GM15510 (cell line): Measurements from ENCODE around the gene THSD7A.

ENCODE experiments used
- POLR2A ChIP-seq: IDR thresholded peaks from 3 replicates; pipeline ENCODE4 v1.6.1; 2011; ENCODE audit warnings: borderline replicate concordance; ENCODE audit not compliant: insufficient read length; ENCODE audit errors: extremely low read depth

The THSD7A gene

DNA sequence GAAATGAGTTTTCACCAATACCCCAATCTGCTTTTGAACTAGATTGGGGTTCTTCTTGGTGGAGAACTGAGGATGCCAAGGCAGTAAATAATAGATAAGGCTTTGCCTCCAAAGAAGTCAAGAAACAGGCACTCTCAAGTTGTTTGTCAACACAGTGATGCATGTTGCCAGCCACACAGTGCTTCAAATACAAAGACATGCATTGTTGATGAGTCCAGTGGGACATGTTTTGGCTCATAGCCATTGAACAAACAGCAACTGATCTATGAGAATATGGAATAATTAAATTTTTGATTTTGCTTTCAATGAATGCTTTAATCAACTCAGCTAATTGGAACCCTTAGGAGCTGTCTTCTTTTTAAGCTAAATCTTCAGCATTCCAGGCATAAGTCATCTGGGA, 346.4 kb downstream of the THSD7A start:
- TF ChIP-seq POLR2A: no peak

DNA sequence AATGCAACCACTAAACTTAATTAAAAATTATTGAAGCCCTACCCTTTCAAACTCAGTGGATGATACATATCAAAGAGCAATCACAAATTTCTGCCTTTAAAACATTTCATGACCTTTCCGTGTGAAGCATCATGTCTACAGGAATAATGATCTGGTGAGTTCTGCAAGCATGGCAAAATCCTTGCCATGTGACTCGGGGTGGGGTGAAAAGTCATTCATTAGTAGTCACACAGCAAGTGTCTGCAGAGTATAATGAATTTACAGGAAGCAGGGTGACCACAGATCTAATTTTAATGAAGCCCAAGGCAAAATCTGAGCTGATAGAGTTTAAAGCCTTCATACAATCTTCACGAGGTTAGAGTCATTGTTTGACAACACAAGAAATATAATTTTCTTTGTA, 351.9 kb downstream of the THSD7A start:
- TF ChIP-seq POLR2A: no peak

DNA sequence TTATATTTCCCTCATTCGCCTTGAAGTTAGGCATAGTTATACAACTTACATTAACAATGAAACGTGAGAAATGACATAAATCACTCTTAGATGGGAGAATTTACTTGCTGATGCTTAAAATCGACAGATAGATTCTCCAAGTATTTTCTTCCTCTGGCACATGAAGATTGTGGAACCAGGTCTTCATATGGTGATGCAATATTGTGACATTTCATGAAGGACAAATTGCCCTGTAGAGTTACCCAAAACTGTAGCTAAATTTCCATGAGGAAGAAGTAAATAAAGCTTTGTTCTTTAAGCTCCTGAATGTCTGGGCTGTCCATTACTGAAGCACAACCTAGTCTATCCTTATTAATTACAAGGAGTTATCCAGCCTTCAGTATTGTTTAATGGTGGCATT, 353.1 kb downstream of the THSD7A start:
- TF ChIP-seq POLR2A: no peak

DNA sequence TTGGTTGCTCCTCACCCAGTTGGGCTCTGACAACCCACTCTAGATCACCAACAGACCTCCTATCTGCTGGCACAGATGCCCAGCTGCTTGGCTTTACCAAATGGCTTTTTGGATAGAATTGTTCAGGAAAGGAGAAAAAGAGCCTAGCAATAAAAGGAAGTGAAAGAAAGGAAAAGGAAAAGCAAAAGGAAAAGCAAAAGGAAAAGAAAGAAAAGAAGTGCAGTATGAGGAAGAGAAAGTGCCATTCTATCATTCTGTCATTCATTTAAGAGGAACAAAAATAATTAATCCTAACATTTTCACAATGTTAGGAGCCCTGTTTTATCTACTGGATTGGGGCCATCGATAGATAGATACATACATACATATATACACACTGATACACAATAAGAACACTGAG, 353.6 kb downstream of the THSD7A start:
- no peak for TF ChIP-seq POLR2A

DNA sequence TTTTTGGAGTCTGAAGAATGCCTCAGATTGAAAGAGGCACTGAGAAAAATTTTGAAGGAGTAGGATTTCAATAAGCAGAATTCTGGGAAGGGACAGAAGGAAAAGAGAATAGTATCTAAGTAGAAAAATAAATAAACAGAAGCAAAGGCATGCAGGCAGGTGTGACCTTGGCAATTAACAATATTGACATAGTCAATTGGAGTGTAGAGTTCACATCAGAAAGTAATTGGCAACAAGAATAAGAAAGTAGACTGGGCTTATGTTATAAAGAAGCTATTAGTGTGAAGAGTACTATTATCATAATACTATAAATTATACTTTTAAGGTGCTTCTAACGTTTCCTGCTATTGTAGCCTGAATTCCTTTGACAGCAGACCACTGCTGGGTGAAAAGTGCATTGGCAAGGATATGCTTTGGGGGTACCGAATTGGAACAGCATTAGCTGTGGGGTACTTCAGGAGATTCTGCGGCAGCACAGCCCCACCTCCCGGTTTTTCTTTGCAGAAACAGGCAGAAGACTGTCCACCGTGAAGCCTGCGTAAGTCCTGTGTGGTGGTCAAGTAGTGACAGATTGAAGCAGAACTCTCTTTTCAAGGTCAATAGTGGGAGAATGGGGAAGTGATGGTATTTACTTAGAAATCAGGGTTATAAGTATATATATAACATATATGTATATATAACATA, 357.0 kb downstream of the THSD7A start:
- TF ChIP-seq POLR2A: no peak

DNA sequence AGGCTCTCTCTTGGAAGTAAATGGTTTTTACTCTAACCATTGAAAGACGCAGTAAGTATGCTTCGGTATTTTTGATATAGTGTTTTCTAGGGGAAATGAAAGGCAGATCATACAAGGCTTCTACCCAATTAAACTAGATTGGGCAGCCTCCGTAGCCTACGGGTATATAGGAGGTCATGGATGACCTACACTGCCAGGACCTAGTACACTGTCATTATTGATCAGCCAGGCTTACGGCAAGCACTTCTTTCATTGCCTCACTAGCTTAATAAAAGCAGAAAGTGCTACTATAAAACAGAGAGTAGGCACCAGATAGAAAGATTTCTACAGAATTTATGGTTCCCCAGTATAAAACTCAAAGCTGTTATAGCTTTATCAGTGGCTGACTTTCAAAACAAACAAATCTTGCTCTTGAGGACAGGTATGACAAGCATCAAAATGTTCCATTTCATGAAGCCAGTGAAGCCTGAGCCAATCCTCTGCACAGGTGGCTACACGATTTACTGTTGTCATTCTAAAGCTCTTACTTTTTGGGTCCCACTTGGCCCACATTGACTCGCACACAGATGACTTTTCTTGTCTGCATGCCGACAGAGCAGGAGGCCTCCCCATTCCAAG, 358.1 kb downstream of the THSD7A start:
- TF ChIP-seq POLR2A: no peak

DNA sequence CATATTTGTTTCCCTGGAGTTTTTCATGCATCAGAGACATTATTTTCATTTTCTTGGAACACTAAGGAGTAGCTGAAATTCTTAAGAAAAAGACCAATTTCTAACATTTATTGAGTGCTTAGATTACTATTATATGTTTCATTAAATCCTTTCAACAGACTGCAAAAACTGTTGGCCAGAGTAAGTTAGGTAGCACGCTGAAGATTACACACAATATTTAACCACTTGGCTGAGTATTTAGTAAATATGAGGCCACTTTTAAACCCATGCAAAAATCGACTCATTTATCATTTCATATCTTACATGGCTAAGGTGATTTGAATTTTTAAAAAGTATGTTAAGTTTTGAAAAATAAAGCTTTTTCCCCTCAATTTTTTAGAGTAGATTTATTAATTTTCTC, 358.8 kb downstream of the THSD7A start:
- no peak for TF ChIP-seq POLR2A

DNA sequence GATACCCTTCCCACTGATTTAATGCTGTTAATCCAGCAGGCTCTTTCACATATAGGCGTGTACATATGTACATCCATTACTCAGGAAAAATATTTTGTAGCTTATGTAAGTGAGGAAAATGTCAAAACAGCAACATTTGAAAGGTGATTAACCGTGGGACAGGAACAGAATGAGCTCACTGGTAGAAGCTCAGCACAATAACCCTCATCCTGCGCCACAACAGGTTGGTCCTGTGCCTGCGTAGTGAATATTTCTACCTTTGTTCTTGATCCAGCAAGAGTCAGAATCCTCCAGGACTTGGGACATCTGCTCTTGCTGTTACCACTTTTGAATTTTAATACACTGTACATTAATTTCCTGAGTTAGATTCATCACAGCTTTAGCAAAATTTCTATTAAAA, 359.4 kb downstream of the THSD7A start:
- TF ChIP-seq POLR2A: no peak

DNA sequence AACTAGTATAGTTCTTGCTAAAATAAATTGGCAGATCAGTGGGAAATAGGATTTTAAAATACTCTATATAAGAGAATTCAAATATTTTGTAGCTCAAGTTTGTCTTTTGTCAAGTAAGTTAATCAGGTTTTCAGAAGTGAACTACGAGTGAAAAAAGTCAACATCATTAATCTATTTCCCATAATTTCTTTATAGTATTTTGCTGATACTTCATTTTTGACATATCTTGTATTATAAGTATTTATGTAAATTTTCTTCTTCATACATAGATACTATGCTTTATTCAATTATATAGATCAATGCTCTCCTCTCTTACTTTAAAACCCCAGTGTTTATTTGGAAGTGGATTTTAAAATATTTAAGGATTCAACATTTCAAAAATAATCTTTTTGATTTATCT, 360.7 kb downstream of the THSD7A start:
- TF ChIP-seq POLR2A: no peak

DNA sequence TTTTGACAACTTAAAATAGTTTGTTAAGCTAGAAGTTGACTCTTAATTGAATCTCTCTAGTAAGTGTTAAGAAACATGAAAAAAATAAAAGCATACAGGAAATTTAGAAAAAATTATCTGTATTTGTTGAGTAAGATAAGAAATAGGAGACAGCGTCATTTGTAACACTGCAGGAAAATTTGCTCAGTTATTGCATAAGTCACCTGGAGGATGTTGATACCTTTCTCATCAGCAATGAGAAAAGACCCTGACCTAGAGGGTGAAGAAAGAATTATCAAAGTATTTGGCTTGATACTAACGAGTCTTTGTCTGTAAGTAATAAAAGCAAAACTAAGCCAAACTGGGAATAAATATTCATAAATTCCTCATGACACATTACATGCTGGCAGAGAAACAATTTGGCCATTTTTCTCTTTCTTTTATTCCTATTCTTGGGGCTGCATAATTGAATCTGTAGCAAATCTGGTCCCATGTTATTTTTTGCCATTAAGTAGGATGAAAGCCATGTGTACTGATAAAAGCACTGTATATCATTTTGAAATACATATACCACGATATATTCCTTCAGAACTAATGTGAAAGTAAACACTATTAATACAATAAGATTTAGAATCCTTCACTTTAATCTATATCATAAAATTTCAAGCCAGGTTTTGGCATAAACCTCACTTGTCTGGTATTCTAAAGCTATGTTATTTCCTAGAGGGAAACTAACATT, 362.8 kb downstream of the THSD7A start:
- no peak for TF ChIP-seq POLR2A

DNA sequence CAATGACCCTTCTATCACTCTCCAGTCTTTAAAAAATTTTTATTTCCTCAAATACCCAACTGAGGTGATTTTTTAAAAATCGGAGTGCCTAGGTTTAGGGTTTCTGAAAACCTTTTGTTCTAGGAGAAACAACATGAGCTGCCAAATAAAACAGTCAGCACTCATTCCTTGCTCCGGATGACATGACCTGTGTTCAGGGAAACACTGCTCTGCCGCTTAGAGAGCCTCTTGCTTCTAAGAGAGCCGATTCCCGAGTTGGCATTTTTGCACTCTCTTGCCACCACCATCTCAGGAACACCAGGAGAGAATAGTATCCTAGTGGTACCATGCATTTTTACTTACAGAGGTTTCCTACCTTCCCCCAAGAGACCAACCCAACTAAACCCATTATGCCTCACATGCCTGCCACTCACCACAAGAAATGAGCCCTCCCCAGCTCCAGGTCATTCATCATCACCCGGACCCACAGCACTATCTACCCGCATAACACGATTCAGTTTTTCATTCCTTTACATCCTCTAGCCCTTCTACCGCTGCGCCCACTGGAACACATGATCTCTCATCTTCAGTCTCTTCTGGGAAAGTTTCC, 365.4 kb downstream of the THSD7A start:
- TF ChIP-seq POLR2A: no peak

DNA sequence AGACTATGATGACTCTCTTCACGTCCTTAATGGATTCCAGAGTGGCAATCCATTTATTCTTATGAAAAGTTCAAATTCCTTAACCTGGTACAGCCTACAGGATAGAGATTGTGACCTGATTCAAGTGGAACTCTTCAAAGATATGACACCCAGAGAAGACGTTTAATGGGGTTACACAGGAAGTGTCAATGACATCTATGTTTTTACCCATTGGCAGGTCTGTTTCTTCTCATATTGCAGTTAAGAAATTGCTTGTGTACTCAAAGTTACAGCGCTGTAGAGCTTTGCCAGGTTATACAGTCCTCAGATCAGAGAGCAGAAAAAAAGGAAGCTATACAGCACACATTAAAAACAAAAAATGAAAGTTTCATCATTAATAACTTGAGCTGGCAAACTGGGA, 367.4 kb downstream of the THSD7A start:
- no peak for TF ChIP-seq POLR2A

DNA sequence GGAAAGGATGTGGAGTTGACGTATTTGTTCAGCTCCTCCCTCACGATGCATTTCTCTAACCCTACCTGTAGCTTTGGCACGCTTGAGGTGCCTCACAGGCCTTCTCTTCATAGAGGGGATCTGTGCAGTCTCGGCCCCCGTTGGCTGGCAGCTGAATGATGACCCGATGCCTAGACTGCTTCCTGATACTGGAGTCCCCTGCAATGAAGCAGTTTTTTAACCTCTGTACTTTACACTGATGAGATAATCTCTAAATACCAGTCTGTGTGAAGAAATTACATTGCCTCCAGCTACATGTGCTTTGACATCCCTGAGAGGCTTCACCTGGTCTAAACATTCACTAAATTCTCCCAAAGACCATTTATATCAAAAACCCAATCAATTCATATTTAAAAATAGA, 370.1 kb downstream of the THSD7A start:
- TF ChIP-seq POLR2A: no peak

DNA sequence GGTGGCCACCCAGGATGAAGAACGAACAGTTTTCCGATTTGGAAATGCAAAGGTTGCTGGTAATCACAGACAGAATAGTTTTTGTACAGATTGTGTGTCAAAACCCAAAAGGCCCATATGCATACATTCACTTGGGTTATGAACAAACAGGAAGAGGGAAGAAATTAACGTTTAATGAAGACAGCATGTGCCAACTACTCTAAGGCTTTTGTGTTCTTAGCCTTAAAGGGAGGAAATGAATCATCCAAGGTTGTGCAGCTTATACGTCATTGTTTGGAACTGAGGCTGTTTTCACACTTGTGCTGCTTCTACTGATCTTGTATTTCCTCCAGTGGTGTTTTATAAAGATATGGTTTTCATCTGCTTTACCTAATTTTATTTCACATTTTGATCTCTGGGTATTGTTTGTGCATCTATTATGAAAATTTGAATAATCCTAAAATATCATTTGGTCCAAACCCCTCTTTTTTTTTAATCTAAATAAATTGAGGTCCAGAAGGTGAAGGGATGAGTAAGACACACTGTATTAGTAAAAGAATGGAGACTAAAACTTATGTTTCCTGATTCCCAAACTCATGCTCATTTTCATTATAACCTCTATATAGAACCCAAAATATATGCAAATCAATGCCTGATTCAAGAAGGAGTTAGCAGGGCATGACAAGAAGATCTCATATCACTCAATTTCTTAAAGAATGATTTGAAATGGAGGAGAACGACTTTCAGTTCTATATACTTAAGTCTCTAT, 373.1 kb downstream of the THSD7A start:
- TF ChIP-seq POLR2A: no peak

DNA sequence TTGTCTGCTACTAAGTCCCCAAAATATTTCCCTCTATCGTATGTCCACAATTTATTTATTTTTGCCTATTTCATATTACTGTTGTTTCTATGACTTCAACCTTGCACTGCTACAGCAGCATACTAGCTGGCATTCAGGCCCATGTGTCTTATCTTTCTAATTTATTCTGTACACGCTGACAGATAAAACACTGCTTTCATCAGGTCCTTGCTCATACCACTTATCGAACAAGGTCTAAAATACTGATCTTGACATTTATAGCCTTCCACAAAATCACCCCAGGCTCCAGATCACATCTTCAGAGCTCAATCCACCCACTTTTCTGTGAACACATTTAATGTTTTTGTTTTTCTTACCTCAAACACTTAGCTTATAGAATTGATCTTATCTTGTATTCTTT, 374.6 kb downstream of the THSD7A start:
- no peak for TF ChIP-seq POLR2A
